Transverse colon (tissue), 4 donors: ENCODE measurements around the gene UTP11.

ENCODE experiments used
- POLR2AphosphoS5 ChIP-seq, 3 donors: sonication (generic); formaldehyde crosslinking; IDR thresholded peaks; one replicate each; pipeline ENCODE4 v1.6.1; 2016; ENCODE audit warnings: antibody characterized with exemption in 3 of 3
- TF ChIP-seq, protein P1 (sequence below), 5 experiments: fragments of 200-600 bp in 3 of 5; fragments of 450-650 bp in 2 of 5; sonication (generic) in 3 of 5; IDR thresholded peaks; 1 replicate in 2 of 5; 2 replicates in 3 of 5; pipeline ENCODE4 v1.5.1; 2016 to 2017; ENCODE audit warnings: antibody characterized with exemption in 5 of 5, inconsistent platforms in 3 of 5, mild to moderate bottlenecking in 2 of 5, moderate library complexity in 1 of 5

DNA sequence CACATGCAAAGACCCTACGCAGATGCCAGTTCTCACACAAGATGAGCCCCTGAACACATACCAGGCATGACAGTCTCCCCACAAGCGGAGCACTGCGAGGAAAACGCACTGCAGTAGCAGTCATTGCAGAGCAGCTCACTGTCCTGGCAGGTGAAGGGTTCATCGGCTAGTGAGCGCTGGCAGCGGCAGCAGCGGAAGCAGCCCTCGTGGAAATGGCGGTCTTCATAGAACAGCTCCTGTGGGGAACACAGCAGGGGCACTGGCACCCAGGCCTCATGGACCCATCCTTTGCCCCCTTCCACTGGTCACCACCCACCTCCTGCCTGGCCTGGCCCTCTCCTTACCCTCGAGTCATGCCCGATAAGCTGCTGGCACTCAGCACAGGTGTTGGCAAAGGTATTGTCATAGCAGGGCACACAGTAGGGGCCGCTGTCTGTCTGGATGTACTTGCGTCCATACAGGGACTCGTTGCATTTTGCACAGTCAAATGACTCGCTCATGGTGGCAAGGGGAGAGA lies 13.6 kb upstream of the UTP11 start:
- TF ChIP-seq, protein P1, sequence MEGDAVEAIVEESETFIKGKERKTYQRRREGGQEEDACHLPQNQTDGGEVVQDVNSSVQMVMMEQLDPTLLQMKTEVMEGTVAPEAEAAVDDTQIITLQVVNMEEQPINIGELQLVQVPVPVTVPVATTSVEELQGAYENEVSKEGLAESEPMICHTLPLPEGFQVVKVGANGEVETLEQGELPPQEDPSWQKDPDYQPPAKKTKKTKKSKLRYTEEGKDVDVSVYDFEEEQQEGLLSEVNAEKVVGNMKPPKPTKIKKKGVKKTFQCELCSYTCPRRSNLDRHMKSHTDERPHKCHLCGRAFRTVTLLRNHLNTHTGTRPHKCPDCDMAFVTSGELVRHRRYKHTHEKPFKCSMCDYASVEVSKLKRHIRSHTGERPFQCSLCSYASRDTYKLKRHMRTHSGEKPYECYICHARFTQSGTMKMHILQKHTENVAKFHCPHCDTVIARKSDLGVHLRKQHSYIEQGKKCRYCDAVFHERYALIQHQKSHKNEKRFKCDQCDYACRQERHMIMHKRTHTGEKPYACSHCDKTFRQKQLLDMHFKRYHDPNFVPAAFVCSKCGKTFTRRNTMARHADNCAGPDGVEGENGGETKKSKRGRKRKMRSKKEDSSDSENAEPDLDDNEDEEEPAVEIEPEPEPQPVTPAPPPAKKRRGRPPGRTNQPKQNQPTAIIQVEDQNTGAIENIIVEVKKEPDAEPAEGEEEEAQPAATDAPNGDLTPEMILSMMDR (IDR thresholded peaks at IDR 0.05): no peak
- no peak for TF ChIP-seq POLR2AphosphoS5 (IDR thresholded peaks at IDR 0.05)
